CD4-positive, alpha-beta T cell (primary cell): ENCODE results near the gene TP53BP2. TPM values are rescaled to one million over a fixed set of nuclear protein-coding genes. Genes with fewer than 3 reads are reported as not detected.

Source experiments
- ATAC-seq: fragments of 200-7000 bp; cut with Tn5 transposase; one replicate; pipeline ENCODE4 v1.10.0; 2022; ENCODE audit warnings: mild to moderate bottlenecking; ENCODE audit not compliant: poor library complexity
- CTCF ChIA-PET: fragments of 350-600 bp; sonication (Branson Sonifier 250); formaldehyde crosslinking; loops from one replicate; lab custom pipeline; 2021; ENCODE audit warnings: antibody characterized with exemption, inconsistent platforms; lab: Charles Lee
- POLR2A ChIA-PET: fragments of 350-600 bp; sonication (Branson Sonifier 250); formaldehyde crosslinking; loops from one replicate; lab custom pipeline; 2021; ENCODE audit warnings: antibody characterized with exemption, inconsistent platforms; lab: Charles Lee
- DNase-seq, 14 experiments: peaks; one replicate each; pipeline ENCODE4 v3.0.0-alpha.2; 2013 to 2020; ENCODE audit warnings: mixed read lengths in 2 of 14
- H3K27ac ChIP-seq, 2 donors: one replicate each; pipeline versions ENCODE4 v1.5.1 to v1.7.0; 2013; ENCODE audit warnings: low read length in 2 of 2, low read depth in 1 of 2, mild to moderate bottlenecking in 1 of 2
- H3K27me3 ChIP-seq, 2 experiments: 1 replicate in 1 of 2; 2 replicates in 1 of 2; pipeline versions ENCODE4 v1.6.1 to v1.7.0; 2013; ENCODE audit warnings: low read length in 2 of 2, control low read depth in 1 of 2, mild to moderate bottlenecking in 1 of 2, moderate library complexity in 1 of 2; ENCODE audit not compliant: insufficient read depth in 2 of 2, control insufficient read depth in 1 of 2
- H3K36me3 ChIP-seq: one replicate; pipeline ENCODE4 v1.6.1; 2013; ENCODE audit warnings: low read length, control low read depth; ENCODE audit not compliant: insufficient read depth
- H3K4me1 ChIP-seq: one replicate; pipeline ENCODE4 v1.6.1; 2013; ENCODE audit warnings: low read length, control low read depth; ENCODE audit not compliant: insufficient read depth
- H3K4me3 ChIP-seq: one replicate; pipeline ENCODE4 v1.5.1; 2013; ENCODE audit warnings: mild to moderate bottlenecking, low read length, moderate library complexity
- H3K9me3 ChIP-seq, 2 experiments: 1 replicate in 1 of 2; 2 replicates in 1 of 2; pipeline versions ENCODE4 v1.6.1 to v1.7.0; 2013; ENCODE audit warnings: low read length in 2 of 2, mild to moderate bottlenecking in 2 of 2, control low read depth in 1 of 2, moderate library complexity in 1 of 2; ENCODE audit not compliant: control insufficient read depth in 1 of 2, insufficient read depth in 1 of 2
- H3K27ac Mint-ChIP-seq: one replicate; pipeline ENCODE4 v1.8.0; 2020; ENCODE audit warnings: mixed read lengths
- H3K27me3 Mint-ChIP-seq: one replicate; pipeline ENCODE4 v1.8.0; 2021; ENCODE audit warnings: mixed read lengths
- H3K36me3 Mint-ChIP-seq: one replicate; pipeline ENCODE4 v1.8.0; 2021; ENCODE audit warnings: low read depth, mixed read lengths
- H3K4me1 Mint-ChIP-seq: one replicate; pipeline ENCODE4 v1.8.0; 2021; ENCODE audit warnings: low read depth, mixed read lengths
- H3K4me3 Mint-ChIP-seq: one replicate; pipeline ENCODE4 v1.8.0; 2020; ENCODE audit warnings: mild to moderate bottlenecking, mixed read lengths
- H3K9me3 Mint-ChIP-seq: one replicate; pipeline ENCODE4 v1.8.0; 2020; ENCODE audit warnings: mixed read lengths
- intact Hi-C, 2 experiments: fragments of 100-400 bp; cut with DNase I in 1 of 2; cut with micrococcal nuclease in 1 of 2; formaldehyde crosslinking; loops; one replicate each; pipeline versions ENCODE4 v1.15.1 to v1.9.0; 2023 to 2025; cut with DNase I, micrococcal nuclease
- total RNA-seq, 174 experiments: library from RNA in 2 of 174; stranded (reverse) in 2 of 174; gene quantifications; one replicate each; pipeline ENCODE4 v1.2.3 and lab custom pipeline; 2021 to 2026
- TF ChIP-seq, protein P1 (sequence below): fragments of 200-600 bp; IDR thresholded peaks from one replicate; pipeline ENCODE4 v1.8.0; 2022; ENCODE audit warnings: antibody characterized with exemption, mild to moderate bottlenecking

The TP53BP2 gene
- total RNA-seq, 2 experiments from 2014 or later, result 104 to 119 TPM

DNA sequence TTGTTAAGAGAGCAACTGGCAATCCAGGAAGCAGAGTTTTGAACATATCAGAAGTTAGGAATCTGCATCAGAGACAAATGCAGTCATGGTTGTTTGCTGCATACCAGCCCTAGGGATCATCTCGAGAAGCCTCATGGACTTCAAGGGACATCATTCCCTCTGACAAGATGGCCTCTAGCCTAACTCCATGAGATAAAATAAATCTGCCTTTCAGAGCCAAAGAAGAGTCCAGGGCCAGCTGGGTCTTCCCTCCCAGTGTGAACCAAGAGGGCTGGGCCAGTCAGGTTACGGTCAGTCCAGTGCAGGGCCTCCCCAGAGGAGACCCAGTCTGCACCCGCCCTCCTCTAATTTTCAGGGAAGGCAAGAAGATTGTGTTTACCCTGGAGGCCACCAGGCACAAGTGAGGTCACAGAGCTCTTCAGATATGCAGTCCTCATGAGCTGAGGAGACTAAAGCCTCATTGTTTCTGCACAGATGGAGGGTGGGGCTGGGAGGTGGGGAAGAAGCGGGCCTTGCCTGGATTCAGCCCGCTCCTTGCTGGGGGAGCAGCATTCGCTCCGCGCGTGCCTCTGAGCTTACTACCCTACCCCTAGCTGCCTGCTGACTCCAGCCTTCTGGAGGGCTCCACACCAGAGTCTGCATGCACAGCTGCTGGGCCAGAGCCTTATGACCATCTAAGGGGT lies 80.6 kb downstream of the TP53BP2 start:
- ChIA-PET POLR2A (interaction anchor here (0.6 kb wide), 1 partner anchor 68 kb away, joined by 3 read pairs; no protein-coding TSS in a partner anchor), CTCF (interaction anchor here (2.7 kb wide), 1 partner anchor 16 kb away, joined by 7 read pairs; no protein-coding TSS in a partner anchor)
- peaks cover 72% of the 10 kb centered on the region for H3K36me3 ChIP-seq
- H3K27ac Mint-ChIP-seq, result no peak overlapping the region
- H3K27me3 Mint-ChIP-seq, result no peaks in the 10 kb centered on the region
- DNase-seq (no peak), ATAC-seq (no peak)
- no peaks in the 10 kb centered on the region for H3K4me1 Mint-ChIP-seq
- no peaks in the 10 kb centered on the region for H3K9me3 Mint-ChIP-seq
- peaks cover 87% of the 10 kb centered on the region for H3K36me3 Mint-ChIP-seq
- H3K4me3 ChIP-seq, result no peak overlapping the region
- no peak overlapping the region for H3K4me3 Mint-ChIP-seq
- H3K27ac ChIP-seq, result no peak overlapping the region
- intact Hi-C loops, result no loop called here
- TF ChIP-seq, protein P1, sequence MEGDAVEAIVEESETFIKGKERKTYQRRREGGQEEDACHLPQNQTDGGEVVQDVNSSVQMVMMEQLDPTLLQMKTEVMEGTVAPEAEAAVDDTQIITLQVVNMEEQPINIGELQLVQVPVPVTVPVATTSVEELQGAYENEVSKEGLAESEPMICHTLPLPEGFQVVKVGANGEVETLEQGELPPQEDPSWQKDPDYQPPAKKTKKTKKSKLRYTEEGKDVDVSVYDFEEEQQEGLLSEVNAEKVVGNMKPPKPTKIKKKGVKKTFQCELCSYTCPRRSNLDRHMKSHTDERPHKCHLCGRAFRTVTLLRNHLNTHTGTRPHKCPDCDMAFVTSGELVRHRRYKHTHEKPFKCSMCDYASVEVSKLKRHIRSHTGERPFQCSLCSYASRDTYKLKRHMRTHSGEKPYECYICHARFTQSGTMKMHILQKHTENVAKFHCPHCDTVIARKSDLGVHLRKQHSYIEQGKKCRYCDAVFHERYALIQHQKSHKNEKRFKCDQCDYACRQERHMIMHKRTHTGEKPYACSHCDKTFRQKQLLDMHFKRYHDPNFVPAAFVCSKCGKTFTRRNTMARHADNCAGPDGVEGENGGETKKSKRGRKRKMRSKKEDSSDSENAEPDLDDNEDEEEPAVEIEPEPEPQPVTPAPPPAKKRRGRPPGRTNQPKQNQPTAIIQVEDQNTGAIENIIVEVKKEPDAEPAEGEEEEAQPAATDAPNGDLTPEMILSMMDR, result no peak
- H3K4me1 ChIP-seq, result no peaks in the 10 kb centered on the region
- no peaks in the 10 kb centered on the region for H3K9me3 ChIP-seq
- H3K27me3 ChIP-seq, result no peaks in the 10 kb centered on the region

DNA sequence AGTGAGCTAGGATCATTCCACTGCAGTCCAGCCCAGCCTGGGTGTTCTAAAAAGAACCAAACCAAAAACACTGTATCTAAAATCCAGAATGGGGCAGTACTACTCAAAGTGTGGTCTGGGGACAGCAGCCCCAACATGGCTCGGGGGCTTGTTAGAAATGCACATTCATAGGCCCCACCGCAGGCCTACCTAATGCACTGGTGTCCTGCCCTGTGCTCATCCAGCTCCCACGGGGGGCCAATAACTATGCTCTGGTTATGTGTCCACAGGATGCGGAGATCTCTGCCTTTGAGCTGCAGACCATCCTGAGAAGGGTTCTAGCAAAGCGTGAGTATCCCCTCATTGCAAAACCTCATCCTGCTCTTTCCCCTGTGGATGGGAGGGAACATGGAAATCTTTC lies 81.9 kb downstream of the TP53BP2 start:
- ATAC-seq (no peak), DNase-seq (no peak)
- POLR2A ChIA-PET, result no interaction called here
- H3K27me3 Mint-ChIP-seq, result no peaks in the 10 kb centered on the region
- CTCF ChIA-PET, result interaction anchor here (2.7 kb wide), 1 partner anchor 15 kb away, joined by 7 read pairs; no protein-coding TSS in a partner anchor
- H3K4me3 Mint-ChIP-seq, result no peak overlapping the region
- Histone ChIP-seq H3K4me1 (no peaks in the 10 kb centered on the region), H3K27me3 (no peaks in the 10 kb centered on the region), H3K27ac (no peak overlapping the region), H3K9me3 (no peaks in the 10 kb centered on the region), H3K4me3 (no peak overlapping the region), H3K36me3 (peaks cover 76% of the 10 kb centered on the region)
- H3K27ac Mint-ChIP-seq, result no peak overlapping the region
- H3K36me3 Mint-ChIP-seq, result peaks cover 87% of the 10 kb centered on the region
- no peaks in the 10 kb centered on the region for H3K4me1 Mint-ChIP-seq
- TF ChIP-seq, protein P1, result no peak
- H3K9me3 Mint-ChIP-seq, result no peaks in the 10 kb centered on the region
- intact Hi-C loops, result no loop called here

DNA sequence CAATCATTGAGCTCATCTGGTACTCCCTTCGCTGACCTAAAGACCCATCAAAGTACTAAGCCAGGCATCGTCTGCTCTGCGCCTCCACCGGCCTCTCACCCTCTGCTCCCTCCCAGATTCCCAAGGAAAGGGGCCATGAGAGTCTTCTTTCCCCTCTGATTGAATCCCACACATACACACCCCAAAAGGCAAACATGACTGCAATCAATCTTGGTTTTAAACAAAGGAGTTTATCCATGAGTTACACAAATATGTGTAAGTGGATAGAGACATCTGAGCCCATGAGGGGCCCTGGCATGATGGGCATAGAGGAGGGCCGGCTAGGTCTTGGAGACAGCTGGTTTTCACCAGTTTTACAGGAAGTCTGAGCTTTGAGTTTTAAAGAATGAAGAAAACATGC lies 82.5 kb downstream of the TP53BP2 start:
- POLR2A ChIA-PET, result no interaction called here
- intact Hi-C loops, result no loop called here
- TF ChIP-seq, protein P1, result no peak
- DNase-seq (no peak), ATAC-seq (no peak)
- Mint-ChIP-seq H3K36me3 (peaks cover 87% of the 10 kb centered on the region), H3K4me3 (no peak overlapping the region), H3K9me3 (no peaks in the 10 kb centered on the region), H3K27ac (no peak overlapping the region), H3K4me1 (no peaks in the 10 kb centered on the region), H3K27me3 (no peaks in the 10 kb centered on the region)
- Histone ChIP-seq H3K27ac (no peak overlapping the region), H3K27me3 (no peaks in the 10 kb centered on the region), H3K4me1 (no peaks in the 10 kb centered on the region), H3K4me3 (no peak overlapping the region), H3K36me3 (peaks cover 81% of the 10 kb centered on the region), H3K9me3 (no peaks in the 10 kb centered on the region)
- CTCF ChIA-PET, result interaction anchor here (1.7 kb wide), 1 partner anchor 14 kb away, joined by 4 read pairs; no protein-coding TSS in a partner anchor
